Measurements from ENCODE around the gene PAK5.

- no peak for TF ChIP-seq CTCF (conservative IDR thresholded peaks at IDR 0.05 in 1 of 2, IDR thresholded peaks at IDR 0.05 in 1 of 2; ENCODE audit: low read depth in 1 of 2, low read length in 2 of 2)
- no peak for TF ChIP-seq EZH2 (IDR thresholded peaks at IDR 0.05; ENCODE audit: low read length, missing control alignments)
These were observed 98.4 kb downstream of the PAK5 start for GRCh38 chr20:9740486-9740885.
